HG02678 (cell line): ENCODE data around the gene UCK2.

Source experiments
- ATAC-seq: cut with Tn5 transposase; IDR thresholded peaks from one replicate; pipeline ENCODE4 v1.9.1; 2021; ENCODE audit warnings: mild to moderate bottlenecking, moderate library complexity; ENCODE audit not compliant: unreplicated experiment

Gene UCK2

DNA sequence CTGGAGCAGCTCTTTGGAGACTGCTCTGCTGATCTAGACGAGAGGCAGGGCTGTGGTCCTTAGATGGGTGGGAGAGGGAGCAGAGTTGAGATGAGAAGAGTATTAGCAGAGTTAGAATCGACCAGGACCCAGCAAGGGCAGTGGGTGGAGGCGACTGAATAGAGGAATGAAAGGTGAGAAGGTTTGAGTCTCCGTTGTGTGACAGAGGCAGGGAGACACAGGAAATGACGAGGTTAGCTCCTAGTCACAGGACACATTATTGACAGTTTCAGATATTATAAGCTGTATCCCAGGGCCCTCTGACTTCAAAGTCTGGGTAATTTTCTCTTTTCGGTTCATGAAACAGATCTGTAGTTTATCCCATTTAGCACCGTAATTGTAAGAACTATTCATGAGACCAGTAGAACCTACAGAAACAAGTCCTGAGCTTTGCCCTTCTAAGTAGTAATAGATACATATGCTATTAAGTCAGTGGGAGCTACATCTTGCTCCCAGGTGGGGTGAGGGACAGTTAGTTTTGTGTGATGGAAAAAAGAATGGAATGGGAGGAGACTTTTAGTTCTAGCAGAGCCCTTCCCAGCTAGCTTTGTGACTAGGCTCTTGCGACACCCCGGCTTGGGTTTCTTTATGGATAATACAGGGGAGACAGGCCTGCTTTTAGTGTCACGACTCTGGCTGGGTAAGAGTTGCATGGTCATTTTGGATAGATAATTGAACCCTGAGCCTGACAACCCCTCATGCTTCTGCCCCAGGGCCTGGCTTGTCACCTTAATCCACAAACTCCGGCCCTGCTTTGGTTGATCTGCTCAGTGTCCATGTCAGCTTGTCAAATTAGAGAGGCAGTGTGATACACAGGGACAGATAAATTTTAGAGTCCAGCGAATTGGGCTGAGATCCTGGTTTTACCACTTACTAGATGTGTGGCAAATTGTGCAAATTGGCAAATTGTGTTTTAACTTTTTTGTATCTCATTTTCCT lies 70.2 kb downstream of the UCK2 start:
- no peak for ATAC-seq

DNA sequence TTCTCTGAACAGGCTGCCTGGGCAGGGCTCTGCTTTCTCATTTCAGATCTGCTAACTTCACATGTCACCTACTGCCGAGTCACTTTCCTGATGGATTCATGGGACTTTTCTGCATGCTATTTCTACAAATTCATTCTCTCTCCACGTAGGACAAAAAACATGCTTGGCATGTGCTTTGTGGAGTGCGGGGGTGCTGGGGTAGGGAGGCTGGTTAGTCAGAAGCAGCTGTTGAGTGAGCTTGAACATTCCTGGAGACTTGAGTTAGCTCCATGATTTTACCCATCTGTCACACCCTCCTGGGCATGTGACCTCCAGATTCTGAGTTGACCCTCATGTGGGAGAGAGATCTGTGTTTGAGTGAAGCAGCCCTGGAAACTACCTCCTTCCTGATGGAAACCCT lies 71.4 kb downstream of the UCK2 start:
- no peak for ATAC-seq

DNA sequence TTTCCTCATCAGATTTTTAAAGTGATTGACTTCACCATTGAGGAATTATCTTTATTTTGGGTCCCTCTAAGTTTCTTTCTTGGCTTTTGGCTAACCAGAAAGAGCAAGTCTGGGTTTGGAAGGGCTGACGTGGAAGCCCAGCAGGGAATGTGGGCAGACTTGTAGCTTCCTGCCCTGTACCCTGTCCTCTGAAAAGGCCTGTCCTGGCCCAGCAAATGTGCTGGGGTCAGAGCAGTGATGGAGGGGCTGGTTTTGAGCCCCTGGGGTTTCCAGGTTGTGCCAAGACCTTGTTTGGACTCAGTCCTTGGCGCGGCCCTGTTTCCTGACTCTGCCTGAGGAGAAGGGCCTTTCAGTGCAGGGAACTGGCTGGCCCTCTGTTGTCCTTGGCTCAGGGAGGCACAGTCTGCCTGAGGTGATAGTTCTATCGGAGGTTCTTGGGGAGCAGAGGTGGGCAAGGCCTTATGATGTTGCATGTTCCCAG lies 72.1 kb downstream of the UCK2 start:
- no peak for ATAC-seq

DNA sequence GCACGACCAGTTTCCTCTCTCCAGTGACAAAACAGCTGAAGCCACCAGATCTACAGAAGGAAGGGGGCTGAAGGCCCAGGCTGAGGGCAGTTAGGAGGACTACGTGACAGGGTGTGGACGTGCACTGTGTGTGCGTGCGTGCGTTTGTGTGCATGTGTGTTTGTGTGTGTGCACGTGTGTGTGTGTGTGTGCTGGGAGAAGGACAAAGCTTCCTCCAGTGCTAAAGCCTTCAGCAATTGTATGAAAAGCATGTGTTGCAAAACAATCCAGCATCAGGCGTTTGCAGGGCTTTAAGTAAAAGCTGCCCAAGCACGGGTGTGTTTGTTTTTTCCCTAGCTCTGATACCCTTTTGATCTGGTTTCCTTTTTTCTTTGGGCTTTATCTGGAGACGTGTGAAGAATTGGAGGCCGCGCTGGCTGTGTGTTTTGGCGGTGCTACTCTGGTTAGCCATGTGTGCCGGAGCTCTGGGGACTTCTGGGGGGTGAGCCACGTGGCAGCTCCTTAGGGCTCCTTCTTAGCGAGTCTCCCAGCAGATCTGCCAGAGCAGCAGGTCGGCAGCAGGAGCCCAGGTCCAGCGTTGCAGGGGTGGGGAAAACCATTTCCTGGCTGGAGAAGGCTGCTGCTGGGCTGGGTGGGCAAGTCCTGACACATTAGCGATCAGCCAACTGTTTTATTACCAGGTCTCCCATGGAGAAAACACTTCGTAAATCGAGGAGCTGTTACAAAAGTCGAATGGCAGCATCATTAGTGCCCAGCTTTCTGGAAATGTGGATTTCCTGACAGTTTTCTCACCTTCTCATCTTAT lies 73.4 kb downstream of the UCK2 start:
- ATAC-seq: no peak

DNA sequence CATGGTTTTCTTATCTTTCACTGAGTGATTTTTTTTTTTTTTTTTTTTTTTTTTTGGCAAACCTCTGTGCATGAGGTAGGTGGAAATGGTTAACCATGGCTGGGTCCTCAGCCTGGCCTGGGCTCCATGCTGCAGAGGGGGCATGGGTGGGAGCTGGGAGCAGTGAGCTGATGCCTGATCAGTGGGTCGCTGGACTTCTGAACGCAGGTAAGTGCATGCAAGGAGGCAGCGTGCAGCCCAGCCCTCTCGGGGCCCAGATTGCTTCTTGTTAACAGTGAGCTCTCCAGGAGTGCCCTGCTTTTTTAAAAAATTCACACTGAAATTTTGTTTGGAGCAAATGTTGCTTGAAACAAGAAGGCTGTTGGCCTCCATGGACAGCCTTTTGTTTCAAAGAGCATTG lies 75.2 kb downstream of the UCK2 start:
- no peak for ATAC-seq

DNA sequence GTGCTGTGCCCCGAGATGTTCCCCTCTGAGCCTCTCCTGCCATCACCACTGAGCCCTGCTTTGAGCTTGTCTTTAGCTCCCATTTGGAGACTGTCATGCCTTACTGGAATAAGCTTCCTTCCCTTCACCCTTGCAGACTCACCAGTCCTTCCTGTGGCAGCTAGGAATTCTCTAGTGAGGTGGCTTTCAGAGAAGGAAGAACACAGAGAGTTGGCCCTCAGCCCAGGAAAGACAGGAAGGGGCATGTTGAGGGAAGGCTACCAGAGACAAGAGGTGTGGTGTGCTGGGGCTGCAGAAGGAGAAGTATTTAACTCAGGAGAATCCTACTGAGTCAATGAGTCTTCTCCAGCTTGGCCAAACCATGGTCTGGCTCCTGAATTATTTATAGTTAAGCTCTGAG lies 76.3 kb downstream of the UCK2 start:
- ATAC-seq: no peak

DNA sequence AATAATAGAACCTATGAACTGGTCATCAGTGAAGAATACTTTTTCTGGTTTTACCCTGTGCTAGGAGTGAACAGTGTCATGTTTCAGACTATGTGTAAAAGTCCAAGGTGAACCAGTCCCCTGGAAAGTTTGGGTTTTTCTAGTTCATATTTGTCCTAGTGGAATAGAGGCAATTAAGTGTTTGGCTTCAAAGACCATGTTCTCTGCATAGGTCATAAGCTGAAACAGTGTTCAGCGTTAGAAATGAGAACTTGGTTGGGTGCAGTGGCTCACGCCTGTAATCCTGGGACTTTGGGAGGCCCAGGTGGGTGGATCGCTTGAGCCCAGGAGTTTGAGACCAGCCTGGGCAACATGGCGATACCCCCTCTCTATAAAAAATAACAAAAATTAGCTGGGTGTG lies 77.5 kb downstream of the UCK2 start:
- ATAC-seq: no peak

- no peak for ATAC-seq
Measured at GRCh38 chr1:165905853-165906252, 78.4 kb downstream of the UCK2 start.

- no peak for ATAC-seq
Measured at GRCh38 chr1:165907256-165907857, 79.9 kb downstream of the UCK2 start.

GRCh38 chr1:165910764-165911421 lies 83.5 kb downstream of the UCK2 start:
- ATAC-seq: no peak

- no peak for ATAC-seq
Measured at GRCh38 chr1:165911609-165912281, 84.3 kb downstream of the UCK2 start.

- no peak for ATAC-seq
Measured at GRCh38 chr1:165912638-165913037, 85.2 kb downstream of the UCK2 start.

DNA sequence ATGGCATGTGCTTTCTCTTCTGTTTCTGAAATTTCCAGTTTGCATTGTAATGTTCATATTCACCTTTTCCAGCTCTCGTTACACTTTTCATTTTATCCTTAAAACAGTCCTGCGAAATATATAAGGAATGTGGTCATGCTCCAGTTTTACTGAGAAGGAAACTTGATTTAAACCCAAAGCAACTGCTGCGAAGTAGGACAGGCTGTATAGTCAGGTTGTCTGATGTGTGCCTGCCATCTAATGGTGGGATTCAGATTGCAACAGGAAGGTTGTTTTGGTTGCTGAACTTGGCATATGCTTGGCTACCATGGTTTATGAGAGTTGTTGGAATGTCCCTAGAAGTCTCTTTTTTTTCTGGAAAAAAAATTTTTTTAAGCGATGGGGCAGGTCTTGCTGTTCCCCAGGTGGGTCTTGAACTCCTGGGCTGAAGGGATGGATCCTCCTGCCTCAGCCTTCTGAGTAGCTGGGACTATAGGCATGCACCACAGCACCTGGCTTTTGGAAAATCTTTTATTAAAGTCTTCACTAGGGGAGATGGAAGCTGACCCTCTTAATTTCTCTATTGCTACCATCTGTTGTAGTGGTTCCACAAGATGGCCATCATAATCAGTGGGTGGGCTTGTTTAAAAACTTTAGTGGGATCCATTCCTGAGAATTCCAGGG lies 86.9 kb downstream of the UCK2 start:
- peak; percentile 84 for ATAC-seq

DNA sequence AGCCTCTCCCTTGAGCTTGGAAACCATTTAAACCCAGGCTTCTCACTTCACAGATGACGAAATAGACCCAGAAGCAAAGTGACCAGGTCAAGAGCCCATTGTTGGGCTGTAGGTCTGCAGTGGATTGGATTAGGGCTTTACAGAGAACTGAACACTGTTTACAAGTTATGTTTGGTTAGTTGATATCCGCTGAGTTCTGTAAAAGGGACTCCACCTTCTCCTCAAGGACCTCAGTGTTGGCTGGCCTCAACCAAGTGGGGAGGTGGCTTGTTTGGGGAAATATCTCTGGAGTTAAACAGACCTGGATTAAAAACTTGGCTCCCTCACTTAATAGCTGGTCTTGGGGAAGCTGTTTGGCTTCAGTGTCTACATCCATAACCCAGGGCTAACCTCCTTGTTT lies 88.1 kb downstream of the UCK2 start:
- ATAC-seq: no peak

DNA sequence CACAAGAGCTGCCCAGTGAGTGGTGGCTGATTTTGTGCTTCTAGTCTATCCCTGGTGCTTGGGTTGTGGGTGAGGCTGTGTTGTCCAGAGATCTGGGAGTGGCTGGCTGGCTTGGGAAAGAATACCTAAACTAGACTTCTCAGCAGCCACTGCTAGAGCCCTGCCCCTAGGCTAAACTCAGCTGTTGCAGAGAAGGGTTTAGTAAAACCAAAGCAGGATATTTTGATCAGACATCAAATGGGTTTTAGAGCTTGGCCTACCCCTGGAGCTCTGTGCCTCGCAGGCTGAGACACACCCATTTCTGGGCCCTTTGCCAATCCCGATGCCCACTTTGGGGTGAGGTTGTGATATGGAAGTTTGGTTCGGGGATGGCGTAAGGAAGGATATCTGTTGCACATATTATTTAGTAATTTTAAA lies 88.5 kb downstream of the UCK2 start:
- ATAC-seq: no peak

- ATAC-seq: no peak
Measured at GRCh38 chr1:165917166-165917565, 89.8 kb downstream of the UCK2 start.

GRCh38 chr1:165924117-165924516 lies 96.7 kb downstream of the UCK2 start:
- no peak for ATAC-seq

GRCh38 chr1:165925498-165926079 lies 98.2 kb downstream of the UCK2 start:
- no peak for ATAC-seq

GRCh38 chr1:165927169-165927568 lies 99.8 kb downstream of the UCK2 start:
- ATAC-seq: peak; percentile 83
